Type B pancreatic cell (in vitro differentiated cells): ENCODE measurements around the gene UBE2E1. TPM values are rescaled to one million over a fixed set of nuclear protein-coding genes. Genes with fewer than 3 reads are reported as not detected.
A peak's percentile ranks its signal among the peaks of the same experiment; 100 is the strongest.

Experiments used
- DNase-seq: peaks from one replicate; pipeline ENCODE4 v3.0.0; 2021; ENCODE audit warnings: mixed read lengths; ENCODE audit not compliant: unreplicated experiment; ENCODE audit errors: extremely low spot score
- H3K27ac Mint-ChIP-seq: 2 replicates; pipeline ENCODE4 v1.8.0; 2021; ENCODE audit warnings: mild to moderate bottlenecking, mixed read lengths
- H3K27me3 Mint-ChIP-seq: 2 replicates; pipeline ENCODE4 v1.8.0; 2021; ENCODE audit warnings: mixed read lengths
- H3K36me3 Mint-ChIP-seq: 2 replicates; pipeline ENCODE4 v1.8.0; 2021; ENCODE audit warnings: mixed read lengths
- H3K4me1 Mint-ChIP-seq: one replicate; pipeline ENCODE4 v1.8.0; 2021; ENCODE audit warnings: mixed read lengths; ENCODE audit not compliant: unreplicated experiment
- H3K4me3 Mint-ChIP-seq: 2 replicates; pipeline ENCODE4 v1.8.0; 2021; ENCODE audit warnings: mild to moderate bottlenecking, mixed read lengths
- H3K9me3 Mint-ChIP-seq: 2 replicates; pipeline ENCODE4 v1.8.0; 2021; ENCODE audit warnings: mixed read lengths
- CTCF ChIP-seq: fragments of 200-600 bp; sonication (generic); conservative IDR thresholded peaks from 2 replicates; pipeline ENCODE4 v1.5.0; 2021; ENCODE audit warnings: antibody characterized with exemption, mild to moderate bottlenecking
- total RNA-seq: library from RNA; stranded (reverse); gene quantifications from 2 replicates; pipeline ENCODE4 v1.2.1, GENCODE V29; 2021; ENCODE audit warnings: low replicate concordance

The UBE2E1 gene
- total RNA-seq, 1 donor from 2014 or later = 110 TPM

- no peak for TF ChIP-seq CTCF
- H3K9me3 Mint-ChIP-seq = no peaks in the 10 kb centered on the region
- peaks cover 8% of the 10 kb centered on the region for H3K4me1 Mint-ChIP-seq
- H3K36me3 Mint-ChIP-seq = no peaks in the 10 kb centered on the region
- H3K27ac Mint-ChIP-seq = no peak overlapping the region
- no peaks in the 10 kb centered on the region for H3K27me3 Mint-ChIP-seq
- DNase-seq = no peak
- H3K4me3 Mint-ChIP-seq = no peak overlapping the region
Observed at GRCh38 chr3:23795096-23795495, 10.7 kb upstream of the UBE2E1 start.

- no peak overlapping the region for H3K4me3 Mint-ChIP-seq
- TF ChIP-seq CTCF = no peak
- no peaks in the 10 kb centered on the region for H3K27me3 Mint-ChIP-seq
- DNase-seq = no peak
- no peaks in the 10 kb centered on the region for H3K36me3 Mint-ChIP-seq
- H3K4me1 Mint-ChIP-seq = peaks cover 8% of the 10 kb centered on the region
- H3K9me3 Mint-ChIP-seq = no peaks in the 10 kb centered on the region
- H3K27ac Mint-ChIP-seq = no peak overlapping the region
Observed at GRCh38 chr3:23796518-23796917, 9.2 kb upstream of the UBE2E1 start.

- no peak overlapping the region for H3K27ac Mint-ChIP-seq
- H3K36me3 Mint-ChIP-seq = no peaks in the 10 kb centered on the region
Observed at GRCh38 chr3:23797491-23797890, 8.3 kb upstream of the UBE2E1 start.

GRCh38 chr3:23798456-23798855 is 7.3 kb upstream of the UBE2E1 start:
- H3K27me3 Mint-ChIP-seq = no peaks in the 10 kb centered on the region
- H3K27ac Mint-ChIP-seq = no peak overlapping the region
- peaks cover 8% of the 10 kb centered on the region for H3K4me1 Mint-ChIP-seq
- no peak for DNase-seq
- H3K9me3 Mint-ChIP-seq = no peaks in the 10 kb centered on the region
- TF ChIP-seq CTCF = no peak
- H3K36me3 Mint-ChIP-seq = no peaks in the 10 kb centered on the region
- no peak overlapping the region for H3K4me3 Mint-ChIP-seq

More at GRCh38 chr3:23797491-23797890, 8.3 kb upstream of the UBE2E1 start:
- Mint-ChIP-seq H3K27me3 (no peaks in the 10 kb centered on the region), H3K9me3 (no peaks in the 10 kb centered on the region), H3K4me1 (peaks cover 8% of the 10 kb centered on the region), H3K4me3 (no peak overlapping the region)
- DNase-seq = no peak
- TF ChIP-seq CTCF = no peak

GRCh38 chr3:23798876-23799275 is 6.9 kb upstream of the UBE2E1 start:
- Mint-ChIP-seq H3K4me3 (no peak overlapping the region), H3K27me3 (no peaks in the 10 kb centered on the region), H3K4me1 (peaks cover 8% of the 10 kb centered on the region), H3K36me3 (no peaks in the 10 kb centered on the region), H3K27ac (no peak overlapping the region), H3K9me3 (no peaks in the 10 kb centered on the region)
- DNase-seq = no peak
- no peak for TF ChIP-seq CTCF

- no peak overlapping the region for H3K27ac Mint-ChIP-seq
- peak; percentile 21 for TF ChIP-seq CTCF
- no peak overlapping the region for H3K4me3 Mint-ChIP-seq
- peaks cover 8% of the 10 kb centered on the region for H3K4me1 Mint-ChIP-seq
- no peaks in the 10 kb centered on the region for H3K27me3 Mint-ChIP-seq
- H3K9me3 Mint-ChIP-seq = no peaks in the 10 kb centered on the region
- H3K36me3 Mint-ChIP-seq = no peaks in the 10 kb centered on the region
- no peak for DNase-seq
Observed at GRCh38 chr3:23800731-23801130, 5.0 kb upstream of the UBE2E1 start.
